ENCODE data around the gene WRAP53. TPM values are rescaled to one million over a fixed set of nuclear protein-coding genes. Genes with fewer than 3 reads are reported as not detected.

WRAP53 gene
- total RNA-seq, 1 donor from 2014 or later = 17.1 TPM

GRCh38 chr17:7667656-7668406, 20.4 kb upstream of the WRAP53 start:
- no peak for TF ChIP-seq CTCF (IDR thresholded peaks at IDR 0.05)
- no peak overlapping the region for H3K4me3 Mint-ChIP-seq

GRCh38 chr17:7668482-7668881, 19.8 kb upstream of the WRAP53 start:
- peaks cover 64% of the 10 kb centered on the region for H3K36me3 Mint-ChIP-seq (ENCODE audit: low read depth)
- no peak for DNase-seq
- no peaks in the 10 kb centered on the region for H3K4me1 Mint-ChIP-seq
- no peaks in the 10 kb centered on the region for H3K27me3 Mint-ChIP-seq
- CTCF ChIA-PET = no interaction called here
- no peak for ATAC-seq (ENCODE audit: low read depth)
- intact Hi-C loops (cut with micrococcal nuclease) = no loop called here
- H3K27ac Mint-ChIP-seq = no peak overlapping the region
- H3K9me3 Mint-ChIP-seq = peaks cover 2% of the 10 kb centered on the region
- no peak for TF ChIP-seq CTCF (IDR thresholded peaks at IDR 0.05)
- no peak overlapping the region for H3K4me3 Mint-ChIP-seq
- POLR2A ChIA-PET = interaction anchor here (0.7 kb wide), 1 partner anchor 545 kb away, joined by 8 read pairs; no protein-coding TSS in a partner anchor

More at GRCh38 chr17:7667656-7668406, 20.4 kb upstream of the WRAP53 start:
- intact Hi-C loops (cut with micrococcal nuclease) = no loop called here
- H3K27me3 Mint-ChIP-seq = no peaks in the 10 kb centered on the region
- DNase-seq (no peak), ATAC-seq (ENCODE audit: low read depth) (no peak)
- H3K36me3 Mint-ChIP-seq (ENCODE audit: low read depth) = peaks cover 58% of the 10 kb centered on the region
- H3K9me3 Mint-ChIP-seq = no peaks in the 10 kb centered on the region
- ChIA-PET CTCF (no interaction called here), POLR2A (interaction anchor here (0.6 to 2.2 kb wide), 3 partner anchors 12 to 544 kb away, joined by 5 to 9 read pairs (median 8); partner anchors contain the start of gene TP53)
- no peaks in the 10 kb centered on the region for H3K4me1 Mint-ChIP-seq
- H3K27ac Mint-ChIP-seq = no peak overlapping the region

- Mint-ChIP-seq H3K36me3 (ENCODE audit: low read depth) (peaks cover 80% of the 10 kb centered on the region), H3K4me3 (no peak overlapping the region), H3K9me3 (peaks cover 6% of the 10 kb centered on the region), H3K27ac (no peak overlapping the region), H3K4me1 (peaks cover 7% of the 10 kb centered on the region), H3K27me3 (no peaks in the 10 kb centered on the region)
- POLR2A ChIA-PET = interaction anchor here (0.7 to 5.5 kb wide), 5 partner anchors 14 to 100 kb away, joined by 3 to 39 read pairs (median 4); partner anchors contain the start of genes MPDU1, SAT2, TP53 and WRAP53
- CTCF ChIA-PET = interaction anchor here (1.3 to 1.9 kb wide), 5 partner anchors 14 to 121 kb away, joined by 3 to 8 read pairs (median 4); partner anchors contain the start of gene TP53
- no peak for DNase-seq
- no peak for ATAC-seq (ENCODE audit: low read depth)
- no peak for TF ChIP-seq CTCF (IDR thresholded peaks at IDR 0.05)
- intact Hi-C loops (cut with micrococcal nuclease) = no loop called here
Measured at GRCh38 chr17:7673239-7673638, 15.0 kb upstream of the WRAP53 start.

- H3K36me3 Mint-ChIP-seq (ENCODE audit: low read depth) = peaks cover 68% of the 10 kb centered on the region
- H3K4me1 Mint-ChIP-seq = peaks cover 8% of the 10 kb centered on the region
- intact Hi-C loops (cut with micrococcal nuclease) = no loop called here
- ATAC-seq (ENCODE audit: low read depth) (no peak), DNase-seq (no peak)
- no peak overlapping the region for H3K27ac Mint-ChIP-seq
- CTCF ChIA-PET = interaction anchor here (0.8 kb wide), 1 partner anchor 12 kb away, joined by 3 read pairs; the partner anchor contains the start of gene TP53
- H3K4me3 Mint-ChIP-seq = no peak overlapping the region
- no peak for TF ChIP-seq CTCF (IDR thresholded peaks at IDR 0.05)
- H3K27me3 Mint-ChIP-seq = no peaks in the 10 kb centered on the region
- POLR2A ChIA-PET = interaction anchor here (5.5 kb wide), 1 partner anchor 12 kb away, joined by 39 read pairs; the partner anchor contains the start of genes TP53 and WRAP53
- peaks cover 6% of the 10 kb centered on the region for H3K9me3 Mint-ChIP-seq
Measured at GRCh38 chr17:7674934-7675333, 13.3 kb upstream of the WRAP53 start.

- no peak for ATAC-seq (ENCODE audit: low read depth)
- no peak for DNase-seq
- ChIA-PET POLR2A (interaction anchor here (5.5 kb wide), 1 partner anchor 11 kb away, joined by 39 read pairs; the partner anchor contains the start of genes TP53 and WRAP53), CTCF (no interaction called here)
- Mint-ChIP-seq H3K27ac (no peak overlapping the region), H3K4me1 (peaks cover 11% of the 10 kb centered on the region), H3K36me3 (ENCODE audit: low read depth) (peaks cover 56% of the 10 kb centered on the region), H3K27me3 (no peaks in the 10 kb centered on the region), H3K9me3 (peaks cover 6% of the 10 kb centered on the region), H3K4me3 (no peak overlapping the region)
- TF ChIP-seq CTCF (IDR thresholded peaks at IDR 0.05) = no peak
- intact Hi-C loops (cut with micrococcal nuclease) = no loop called here
Measured at GRCh38 chr17:7676533-7676932, 11.7 kb upstream of the WRAP53 start.

Data from activated B cell treated with CpG ODN at 0.5 μM for 24 hours (primary cell).